ENCODE data around the gene OR7A5.
"Not testable (repeated sequence)": the region's sequence is repeated elsewhere in the genome, so short reads cannot be mapped to it uniquely, and the experiment has no call there.

- not testable (repeated sequence) for TF ChIP-seq POLR2A (IDR thresholded peaks at IDR 0.05)
- TF ChIP-seq, protein P1, sequence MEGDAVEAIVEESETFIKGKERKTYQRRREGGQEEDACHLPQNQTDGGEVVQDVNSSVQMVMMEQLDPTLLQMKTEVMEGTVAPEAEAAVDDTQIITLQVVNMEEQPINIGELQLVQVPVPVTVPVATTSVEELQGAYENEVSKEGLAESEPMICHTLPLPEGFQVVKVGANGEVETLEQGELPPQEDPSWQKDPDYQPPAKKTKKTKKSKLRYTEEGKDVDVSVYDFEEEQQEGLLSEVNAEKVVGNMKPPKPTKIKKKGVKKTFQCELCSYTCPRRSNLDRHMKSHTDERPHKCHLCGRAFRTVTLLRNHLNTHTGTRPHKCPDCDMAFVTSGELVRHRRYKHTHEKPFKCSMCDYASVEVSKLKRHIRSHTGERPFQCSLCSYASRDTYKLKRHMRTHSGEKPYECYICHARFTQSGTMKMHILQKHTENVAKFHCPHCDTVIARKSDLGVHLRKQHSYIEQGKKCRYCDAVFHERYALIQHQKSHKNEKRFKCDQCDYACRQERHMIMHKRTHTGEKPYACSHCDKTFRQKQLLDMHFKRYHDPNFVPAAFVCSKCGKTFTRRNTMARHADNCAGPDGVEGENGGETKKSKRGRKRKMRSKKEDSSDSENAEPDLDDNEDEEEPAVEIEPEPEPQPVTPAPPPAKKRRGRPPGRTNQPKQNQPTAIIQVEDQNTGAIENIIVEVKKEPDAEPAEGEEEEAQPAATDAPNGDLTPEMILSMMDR (IDR thresholded peaks at IDR 0.05) = not testable (repeated sequence)
Measured at GRCh38 chr19:14792250-14792649, 42.7 kb downstream of the OR7A5 start.
